GM12892 (cell line): ENCODE data around the gene PPP2R5C.

Experiments
- POLR2A ChIP-seq: IDR thresholded peaks from 2 replicates; pipeline ENCODE4 v1.6.1; 2011; ENCODE audit warnings: low read depth, low read length, control low read depth
- POLR2AphosphoS5 ChIP-seq: IDR thresholded peaks from 2 replicates; pipeline ENCODE4 v1.6.1; 2011; ENCODE audit warnings: low read depth, low read length, control low read depth

GRCh38 chr14:101843665-101844064 is 82.2 kb downstream of the PPP2R5C start:
- TF ChIP-seq POLR2AphosphoS5 (no peak), POLR2A (no peak)
